Keratinocyte (primary cell): Measurements from ENCODE around the gene MAP3K4. TPM values are rescaled to one million over a fixed set of nuclear protein-coding genes. Genes with fewer than 3 reads are reported as not detected.

ENCODE experiments used
- DNase-seq: peaks from one replicate; pipeline ENCODE4 v3.0.0-alpha.2; 2011; ENCODE audit warnings: low read depth, missing footprints, low spot score
- FAIRE-seq: peaks from 2 replicates; lab custom pipeline; 2011; peaks lifted over from hg19 to GRCh38; lab: Jason Lieb, UNC
- H2AFZ ChIP-seq: 2 replicates; pipeline ENCODE4 v1.6.0; 2012; ENCODE audit warnings: low read length, control low read depth, inconsistent platforms; ENCODE audit not compliant: control insufficient read depth
- H3K27ac ChIP-seq: 2 replicates; pipeline ENCODE4 v1.5.1; 2011; ENCODE audit warnings: low read length; ENCODE audit not compliant: control insufficient read depth, insufficient read depth
- H3K27me3 ChIP-seq: 3 replicates; pipeline ENCODE4 v1.6.0; 2011; ENCODE audit warnings: low read length; ENCODE audit not compliant: control insufficient read depth, insufficient read depth; ENCODE audit errors: extremely low read depth
- H3K36me3 ChIP-seq, 2 experiments: 2 replicates in 1 of 2; 3 replicates in 1 of 2; pipeline ENCODE4 v1.5.1; 2011; ENCODE audit warnings: low read length in 2 of 2, mild to moderate bottlenecking in 1 of 2; ENCODE audit not compliant: control insufficient read depth in 2 of 2, insufficient read depth in 2 of 2; ENCODE audit errors: extremely low read depth in 1 of 2
- H3K4me1 ChIP-seq: 3 replicates; pipeline ENCODE4 v1.5.1; 2011; ENCODE audit warnings: low read length; ENCODE audit not compliant: control insufficient read depth, insufficient read depth; ENCODE audit errors: extremely low read depth
- H3K4me2 ChIP-seq: 3 replicates; pipeline ENCODE4 v1.6.0; 2011; ENCODE audit warnings: low read depth, low read length; ENCODE audit not compliant: control insufficient read depth, insufficient read depth; ENCODE audit errors: extremely low read depth
- H3K4me3 ChIP-seq, 3 experiments: fragments of 200-600 bp in 1 of 3; sonication (generic) in 1 of 3; 2 replicates in 2 of 3; 3 replicates in 1 of 3; pipeline ENCODE4 v1.5.1; 2011 to 2016; ENCODE audit warnings: low read length in 3 of 3, mild to moderate bottlenecking in 3 of 3, control low read depth in 2 of 3, inconsistent platforms in 1 of 3, low read depth in 1 of 3, mixed read lengths in 1 of 3, mixed run types in 1 of 3, moderate library complexity in 1 of 3; ENCODE audit not compliant: control insufficient read depth in 2 of 3, insufficient read depth in 2 of 3; ENCODE audit errors: extremely low read depth in 1 of 3
- H3K79me2 ChIP-seq: 2 replicates; pipeline ENCODE4 v1.6.0; 2012; ENCODE audit warnings: low read length; ENCODE audit not compliant: control insufficient read depth, insufficient read depth
- H3K9ac ChIP-seq: 3 replicates; pipeline ENCODE4 v1.6.0; 2011; ENCODE audit warnings: low read length; ENCODE audit not compliant: control insufficient read depth, insufficient read depth; ENCODE audit errors: extremely low read depth
- H3K9me1 ChIP-seq: 3 replicates; pipeline ENCODE4 v1.6.0; 2011; ENCODE audit warnings: low read length; ENCODE audit not compliant: control insufficient read depth, insufficient read depth; ENCODE audit errors: extremely low read depth
- H3K9me3 ChIP-seq: 2 replicates; pipeline ENCODE4 v1.5.1; 2012; ENCODE audit warnings: low read depth, low read length; ENCODE audit not compliant: control insufficient read depth
- H4K20me1 ChIP-seq: 3 replicates; pipeline ENCODE4 v1.6.0; 2011; ENCODE audit warnings: low read length; ENCODE audit not compliant: control insufficient read depth, insufficient read depth; ENCODE audit errors: extremely low read depth
- EZH2 ChIP-seq: IDR thresholded peaks from one replicate; pipeline ENCODE4 v1.6.1; 2012; ENCODE audit warnings: inconsistent platforms, mild to moderate bottlenecking, low read length, moderate library complexity
- dilution Hi-C: fragments of 300-500 bp; cut with MboI; formaldehyde crosslinking; loops from one replicate; pipeline ENCODE4 v1.7.0; 2020; ENCODE audit warnings: low sequenced_read_pairs; ENCODE audit not compliant: extremely low pct_ligation_motif_present
- polyA plus RNA-seq, 5 experiments: library from polyadenylated mRNA; depleted of rRNA in 3 of 5; stranded (reverse) in 3 of 5; stranded (forward) in 1 of 5; unstranded in 1 of 5; fragments of >200 nt; gene quantifications; 1 replicate in 1 of 5; 2 replicates in 3 of 5; 3 replicates in 1 of 5; pipeline versions ENCODE4 v1.2.1 to v1.2.3, GENCODE V29; 2011 to 2012; ENCODE audit warnings: missing spikeins in 2 of 5, low read depth in 1 of 5, low replicate concordance in 1 of 5
- TF ChIP-seq, protein P1 (sequence below), 3 experiments: IDR thresholded peaks in 1 of 3; conservative IDR thresholded peaks in 1 of 3; optimal IDR thresholded peaks in 1 of 3; 2 replicates in 2 of 3; 3 replicates in 1 of 3; pipeline versions ENCODE3 to v1.5.1; 2011; ENCODE audit warnings: low read length in 3 of 3, mild to moderate bottlenecking in 3 of 3, moderate library complexity in 2 of 3, control low read depth in 1 of 3, inconsistent platforms in 1 of 3; ENCODE audit not compliant: insufficient read depth in 2 of 3; ENCODE audit errors: extremely low read depth in 1 of 3

MAP3K4 gene
- polyA plus RNA-seq, 1 donor (not counting 4 experiments of a cell fraction or from before 2014, with no cell fraction given) = 12.8 TPM

- dilution Hi-C loops = no loop called here
Measured at GRCh38 chr6:161115468-161115867, 123.9 kb downstream of the MAP3K4 start.

GRCh38 chr6:161116554-161116953, 125.0 kb downstream of the MAP3K4 start:
- no peaks in the 10 kb centered on the region for H4K20me1 ChIP-seq
- no peaks in the 10 kb centered on the region for H3K9me1 ChIP-seq
- dilution Hi-C loops = no loop called here
- H3K79me2 ChIP-seq = no peaks in the 10 kb centered on the region
- H3K27ac ChIP-seq = no peak overlapping the region
- FAIRE-seq (no peak), DNase-seq (no peak)
- no peak overlapping the region for H2AFZ ChIP-seq
- no peak overlapping the region for H3K4me3 ChIP-seq
- H3K36me3 ChIP-seq = peaks cover 5 to 7% of the 10 kb centered on the region in 2 experiments
- H3K27me3 ChIP-seq = no peaks in the 10 kb centered on the region
- H3K9ac ChIP-seq = no peak overlapping the region
- TF ChIP-seq EZH2 = no peak
- TF ChIP-seq, protein P1, sequence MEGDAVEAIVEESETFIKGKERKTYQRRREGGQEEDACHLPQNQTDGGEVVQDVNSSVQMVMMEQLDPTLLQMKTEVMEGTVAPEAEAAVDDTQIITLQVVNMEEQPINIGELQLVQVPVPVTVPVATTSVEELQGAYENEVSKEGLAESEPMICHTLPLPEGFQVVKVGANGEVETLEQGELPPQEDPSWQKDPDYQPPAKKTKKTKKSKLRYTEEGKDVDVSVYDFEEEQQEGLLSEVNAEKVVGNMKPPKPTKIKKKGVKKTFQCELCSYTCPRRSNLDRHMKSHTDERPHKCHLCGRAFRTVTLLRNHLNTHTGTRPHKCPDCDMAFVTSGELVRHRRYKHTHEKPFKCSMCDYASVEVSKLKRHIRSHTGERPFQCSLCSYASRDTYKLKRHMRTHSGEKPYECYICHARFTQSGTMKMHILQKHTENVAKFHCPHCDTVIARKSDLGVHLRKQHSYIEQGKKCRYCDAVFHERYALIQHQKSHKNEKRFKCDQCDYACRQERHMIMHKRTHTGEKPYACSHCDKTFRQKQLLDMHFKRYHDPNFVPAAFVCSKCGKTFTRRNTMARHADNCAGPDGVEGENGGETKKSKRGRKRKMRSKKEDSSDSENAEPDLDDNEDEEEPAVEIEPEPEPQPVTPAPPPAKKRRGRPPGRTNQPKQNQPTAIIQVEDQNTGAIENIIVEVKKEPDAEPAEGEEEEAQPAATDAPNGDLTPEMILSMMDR (optimal IDR thresholded peaks at IDR 0.05 in 1 of 3, IDR thresholded peaks at IDR 0.05 in 1 of 3, conservative IDR thresholded peaks at IDR 0.05 in 1 of 3; ENCODE audit: extremely low read depth in 1 of 3, insufficient read depth in 2 of 3, low read length in 3 of 3) = no peak
- no peaks in the 10 kb centered on the region for H3K4me1 ChIP-seq
- H3K4me2 ChIP-seq = no peak overlapping the region
- H3K9me3 ChIP-seq = no peaks in the 10 kb centered on the region

More at GRCh38 chr6:161115468-161115867, 123.9 kb downstream of the MAP3K4 start:
- Histone ChIP-seq H3K27me3 (no peaks in the 10 kb centered on the region), H3K27ac (no peak overlapping the region), H3K4me2 (no peak overlapping the region), H3K9ac (no peak overlapping the region), H3K36me3 (peaks cover 11 to 13% of the 10 kb centered on the region in 2 experiments), H4K20me1 (no peaks in the 10 kb centered on the region), H3K4me1 (no peaks in the 10 kb centered on the region), H2AFZ (no peak overlapping the region), H3K9me3 (no peaks in the 10 kb centered on the region), H3K4me3 (no peak overlapping the region), H3K79me2 (no peaks in the 10 kb centered on the region), H3K9me1 (no peaks in the 10 kb centered on the region)
- FAIRE-seq = no peak
- TF ChIP-seq, protein P1 (optimal IDR thresholded peaks at IDR 0.05 in 1 of 3, IDR thresholded peaks at IDR 0.05 in 1 of 3, conservative IDR thresholded peaks at IDR 0.05 in 1 of 3; ENCODE audit: extremely low read depth in 1 of 3, insufficient read depth in 2 of 3, low read length in 3 of 3) = no peak
- no peak for TF ChIP-seq EZH2
- DNase-seq = no peak
